Measurements from ENCODE around the gene ENDOD1.

ENDOD1 gene

GRCh38 chr11:95166781-95167180, 77.1 kb downstream of the ENDOD1 start:
- no peak for DNase-seq (ENCODE audit: low read depth, low spot score)

GRCh38 chr11:95170294-95170693, 80.6 kb downstream of the ENDOD1 start:
- no peak for DNase-seq (ENCODE audit: low read depth, low spot score)

GRCh38 chr11:95175818-95176380, 86.3 kb downstream of the ENDOD1 start:
- DNase-seq (ENCODE audit: low read depth, low spot score) = no peak

All from astrocyte of the hippocampus (primary cell).